AG04450 (cell line): ENCODE measurements around the gene MT2A. TPM values are rescaled to one million over a fixed set of nuclear protein-coding genes. Genes with fewer than 3 reads are reported as not detected.

Source experiments
- CTCF ChIA-PET: fragments of 300-600, 350-600 bp; formaldehyde crosslinking; extraction: SDS; loops from one replicate; lab custom pipeline; 2022; ENCODE audit warnings: antibody characterized with exemption, inconsistent platforms; lab: Charles Lee
- POLR2A ChIA-PET: fragments of 350-600 bp; formaldehyde crosslinking; extraction: SDS; loops from one replicate; lab custom pipeline; 2021; ENCODE audit warnings: antibody characterized with exemption, inconsistent platforms; lab: Yijun Ruan, JAX
- DNase-seq: peaks from one replicate; pipeline ENCODE4 v3.0.0-alpha.2; 2011; ENCODE audit warnings: low read depth, low spot score
- H3K27ac ChIP-seq: one replicate; pipeline ENCODE4 v1.5.1; 2012; ENCODE audit warnings: low read depth, low read length, control low read depth
- H3K27me3 ChIP-seq: one replicate; pipeline ENCODE4 v1.6.0; 2012; ENCODE audit warnings: low read length; ENCODE audit not compliant: control insufficient read depth, insufficient read depth
- H3K4me3 ChIP-seq: 2 replicates; pipeline ENCODE4 v1.5.1; 2011; ENCODE audit warnings: mild to moderate bottlenecking, low read depth, low read length, control low read depth
- H3K9me3 ChIP-seq: 2 replicates; pipeline ENCODE4 v1.5.1; 2012; ENCODE audit warnings: low read length; ENCODE audit not compliant: control insufficient read depth, insufficient read depth
- polyA plus RNA-seq: library from polyadenylated mRNA; depleted of rRNA; stranded (reverse); fragments of >200 nt; gene quantifications from 2 replicates; pipeline ENCODE4 v1.2.3, GENCODE V29; 2011
- TF ChIP-seq, protein P1 (sequence below): IDR thresholded peaks from 2 replicates; pipeline ENCODE4 v1.5.1; 2011; ENCODE audit warnings: low read depth, low read length, control low read depth, inconsistent platforms

MT2A gene
- polyA plus RNA-seq, 1 experiment: 82.6 TPM

DNA sequence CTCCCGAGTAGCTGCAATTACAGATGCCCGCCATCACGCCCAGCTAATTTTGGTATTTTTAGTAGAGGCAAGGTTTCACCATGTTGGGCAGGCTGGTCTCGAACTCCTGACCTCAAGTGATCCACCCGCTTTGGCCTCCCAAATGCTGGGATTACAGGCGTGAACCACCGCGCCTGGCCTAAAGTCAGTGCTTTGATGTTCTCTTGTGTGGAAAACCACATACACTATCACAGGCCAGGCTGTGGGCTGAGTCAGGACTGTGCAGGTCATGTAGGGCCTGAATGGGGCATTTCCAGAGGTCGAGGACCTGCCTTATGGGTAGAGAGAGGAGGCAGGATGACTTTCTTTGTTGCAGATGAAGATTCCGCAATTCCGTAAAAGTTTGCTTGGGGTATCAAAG lies 24.1 kb upstream of the MT2A start:
- no peak overlapping the region for H3K4me3 ChIP-seq
- H3K27me3 ChIP-seq: peaks cover 43% of the 10 kb centered on the region
- TF ChIP-seq, protein P1, sequence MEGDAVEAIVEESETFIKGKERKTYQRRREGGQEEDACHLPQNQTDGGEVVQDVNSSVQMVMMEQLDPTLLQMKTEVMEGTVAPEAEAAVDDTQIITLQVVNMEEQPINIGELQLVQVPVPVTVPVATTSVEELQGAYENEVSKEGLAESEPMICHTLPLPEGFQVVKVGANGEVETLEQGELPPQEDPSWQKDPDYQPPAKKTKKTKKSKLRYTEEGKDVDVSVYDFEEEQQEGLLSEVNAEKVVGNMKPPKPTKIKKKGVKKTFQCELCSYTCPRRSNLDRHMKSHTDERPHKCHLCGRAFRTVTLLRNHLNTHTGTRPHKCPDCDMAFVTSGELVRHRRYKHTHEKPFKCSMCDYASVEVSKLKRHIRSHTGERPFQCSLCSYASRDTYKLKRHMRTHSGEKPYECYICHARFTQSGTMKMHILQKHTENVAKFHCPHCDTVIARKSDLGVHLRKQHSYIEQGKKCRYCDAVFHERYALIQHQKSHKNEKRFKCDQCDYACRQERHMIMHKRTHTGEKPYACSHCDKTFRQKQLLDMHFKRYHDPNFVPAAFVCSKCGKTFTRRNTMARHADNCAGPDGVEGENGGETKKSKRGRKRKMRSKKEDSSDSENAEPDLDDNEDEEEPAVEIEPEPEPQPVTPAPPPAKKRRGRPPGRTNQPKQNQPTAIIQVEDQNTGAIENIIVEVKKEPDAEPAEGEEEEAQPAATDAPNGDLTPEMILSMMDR: no peak
- no peak overlapping the region for H3K27ac ChIP-seq
- no peak for DNase-seq
- ChIA-PET POLR2A (no interaction called here), CTCF (no interaction called here)
- H3K9me3 ChIP-seq: no peaks in the 10 kb centered on the region

DNA sequence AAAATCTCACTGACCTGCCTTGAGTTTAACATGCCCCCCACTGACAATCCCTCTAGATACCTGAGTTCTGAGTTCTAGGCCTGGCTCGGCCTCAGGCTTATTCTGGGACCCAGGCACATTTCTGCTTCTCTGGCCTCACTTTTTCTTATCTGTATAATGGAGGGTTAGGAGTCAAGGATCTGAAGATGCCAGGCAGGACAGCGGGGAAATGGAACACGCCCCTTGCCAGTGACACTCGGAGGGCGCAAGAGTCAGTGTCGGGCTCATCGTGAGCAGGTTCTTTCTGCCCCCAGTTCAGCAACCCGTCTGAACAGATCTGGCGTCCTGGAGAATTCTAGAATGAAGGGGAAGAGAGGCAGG lies 19.6 kb upstream of the MT2A start:
- no peak overlapping the region for H3K27ac ChIP-seq
- CTCF ChIA-PET: no interaction called here
- peaks cover 60% of the 10 kb centered on the region for H3K27me3 ChIP-seq

DNA sequence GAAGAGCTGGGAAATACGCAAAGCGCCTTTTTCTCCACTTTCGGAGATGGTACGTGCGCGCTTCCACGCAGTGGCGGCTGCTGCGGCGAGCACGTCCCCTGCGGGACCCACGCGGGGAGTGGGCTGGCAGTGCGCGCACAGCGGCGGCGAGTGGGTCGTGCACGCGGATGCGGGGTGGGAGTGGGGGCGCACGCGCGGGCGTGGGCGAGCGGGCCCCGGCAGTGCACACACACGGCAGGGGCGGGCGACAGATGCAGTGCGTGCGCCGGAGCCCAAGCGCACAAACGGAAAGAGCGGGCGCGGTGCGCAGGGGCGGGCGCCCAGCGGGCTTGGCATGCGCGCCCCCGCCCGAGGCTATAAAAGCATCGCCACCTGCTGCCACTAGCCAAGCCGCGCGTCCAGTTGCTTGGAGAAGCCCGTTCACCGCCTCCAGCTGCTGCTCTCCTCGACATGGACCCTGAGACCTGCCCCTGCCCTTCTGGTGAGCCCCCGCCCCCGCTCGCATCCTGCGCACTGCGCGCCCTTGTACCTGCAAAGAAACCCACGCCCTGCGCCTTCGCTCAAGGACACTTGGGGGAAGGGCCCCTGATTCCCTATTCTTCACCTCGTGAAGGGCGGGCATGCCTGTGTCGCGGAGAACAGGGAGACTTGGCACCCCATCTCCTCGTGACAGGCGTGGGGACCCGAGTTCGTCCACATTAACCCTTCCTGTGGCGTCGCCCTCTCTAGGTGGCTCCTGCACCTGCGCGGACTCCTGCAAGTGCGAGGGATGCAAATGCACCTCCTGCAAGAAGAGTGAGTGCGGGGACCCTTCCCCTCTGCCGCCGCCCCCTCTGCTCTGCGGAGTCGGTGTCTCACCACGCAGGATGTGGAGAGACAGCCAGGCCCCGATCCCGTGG lies 19.0 kb upstream of the MT2A start, which contains the start of gene MT3:
MT3 (plus strand) TSS at position 388 of the 899 bp plus-strand sequence; CDS start at position 451, 63 bp downstream.
- no peak within 1 kb of the TSS for H3K27ac ChIP-seq
- CTCF ChIA-PET: no interaction called here
- H3K4me3 ChIP-seq: peak within 1 kb of the TSS; percentile 45
- no peak for DNase-seq
- H3K27me3 ChIP-seq: peaks cover 57% of the 10 kb centered on the region
- POLR2A ChIA-PET: no interaction called here
- H3K9me3 ChIP-seq: no peaks in the 10 kb centered on the region; the same call in 1 of the 2 replicates
- TF ChIP-seq, protein P1: no peak

More for the DNA sequence above, 19.6 kb upstream of the MT2A start:
- POLR2A ChIA-PET: no interaction called here
- Histone ChIP-seq H3K9me3 (no peaks in the 10 kb centered on the region; the same call in 1 of the 2 replicates), H3K4me3 (peak overlapping the region; percentile 45)
- TF ChIP-seq, protein P1: no peak
- no peak for DNase-seq

DNA sequence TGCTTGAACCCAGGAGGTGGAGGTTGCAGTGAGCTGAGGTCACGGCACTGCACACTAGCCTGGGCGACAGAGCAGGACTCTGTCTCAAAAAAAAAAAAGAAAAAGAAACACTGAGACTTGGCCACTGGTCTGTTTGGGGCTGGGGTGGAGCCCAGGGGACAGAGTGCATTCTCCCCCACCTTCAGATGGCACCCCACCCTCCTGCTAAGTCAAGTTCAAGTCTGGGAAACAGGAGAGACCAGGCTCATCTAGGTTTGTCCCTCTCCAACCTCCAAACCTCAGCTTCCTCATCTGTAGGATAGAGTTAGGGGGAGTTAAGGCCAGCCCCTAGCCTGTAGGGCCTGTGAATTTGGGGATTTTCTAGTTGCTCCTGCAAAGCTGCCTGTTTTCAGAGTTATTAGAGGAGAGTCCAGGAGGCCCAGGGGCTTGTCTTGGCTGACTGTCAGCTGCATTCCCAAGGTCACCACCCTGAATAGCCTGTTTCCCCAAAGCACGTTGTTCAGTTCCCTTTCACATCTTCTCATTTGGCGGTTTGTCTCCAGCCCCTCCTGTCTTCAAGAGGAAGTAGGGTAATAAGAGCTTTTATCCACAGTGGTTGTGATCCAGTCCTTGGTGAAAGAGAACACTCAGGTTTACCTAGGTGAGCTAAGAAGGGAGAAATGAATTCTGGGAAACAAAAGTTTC lies 16.9 kb upstream of the MT2A start:
- TF ChIP-seq, protein P1: no peak
- Histone ChIP-seq H3K9me3 (no peaks in the 10 kb centered on the region; the same call in 1 of the 2 replicates), H3K27me3 (peaks cover 43% of the 10 kb centered on the region), H3K27ac (no peak overlapping the region), H3K4me3 (no peak overlapping the region)
- no peak for DNase-seq
- ChIA-PET CTCF (interaction anchor here (0.7 to 1.6 kb wide), 3 partner anchors 9 to 110 kb away, joined by 3 to 15 read pairs (median 7); no protein-coding TSS in a partner anchor), POLR2A (no interaction called here)
